ENCODE results near the gene SELENON.

SELENON gene

GRCh38 chr1:25773441-25774125 lies 26.4 kb upstream of the SELENON start:
- Histone ChIP-seq H2AFZ (ENCODE audit: low read length) (no peak overlapping the region), H3K4me3 (ENCODE audit: low read length in 2 of 2) (no peak overlapping the region), H2BK12ac (ENCODE audit: low read length) (no peak overlapping the region), H3K23ac (ENCODE audit: low read depth, low read length, poor library complexity) (no peak overlapping the region), H3K27me3 (ENCODE audit: control insufficient read depth in 3 of 3, insufficient read depth in 3 of 3, low read depth in 1 of 3, low read length in 3 of 3) (peaks cover 0 to 1% (median 0%) of the 10 kb centered on the region in 3 experiments), H3K36me3 (replicated peaks in 1 of 2; ENCODE audit: control insufficient read depth in 2 of 2, insufficient read depth in 2 of 2, low read length in 2 of 2) (peaks cover 0 to 2% of the 10 kb centered on the region in 2 donors), H3K4me1 (ENCODE audit: control insufficient read depth in 2 of 2, insufficient read depth in 1 of 2, low read depth in 1 of 2, low read length in 2 of 2) (peaks cover 26 to 33% of the 10 kb centered on the region in 2 donors), H3K27ac (replicated peaks; ENCODE audit: low read length) (no peak overlapping the region), H3K9me3 (replicated peaks in 1 of 2; ENCODE audit: control insufficient read depth in 2 of 2, insufficient read depth in 1 of 2, low read depth in 1 of 2, low read length in 2 of 2) (peaks cover 0 to 2% of the 10 kb centered on the region in 2 donors), H2BK120ac (ENCODE audit: low read depth, low read length) (no peak overlapping the region), H3K14ac (ENCODE audit: low read length) (no peak overlapping the region), H2AK5ac (ENCODE audit: low read depth, low read length) (no peak overlapping the region), H4K91ac (ENCODE audit: low read depth, low read length, poor library complexity) (no peak overlapping the region), H2BK15ac (ENCODE audit: low read length) (no peak overlapping the region), H2BK5ac (ENCODE audit: low read length) (no peak overlapping the region), H3K79me1 (ENCODE audit: low read depth, low read length) (no peaks in the 10 kb centered on the region), H3K4ac (ENCODE audit: low read length) (no peak overlapping the region), H4K8ac (ENCODE audit: low read depth, low read length) (no peak overlapping the region), H3K9ac (ENCODE audit: low read depth, low read length, poor library complexity) (no peak overlapping the region), H3K4me2 (ENCODE audit: insufficient read depth, low read length, poor library complexity, severe bottlenecking) (no peak overlapping the region), H3K18ac (ENCODE audit: low read length) (no peak overlapping the region)
- WGBS, 2 donors (ENCODE audit: extremely low coverage in 2 of 2, insufficient read length in 2 of 2, insufficient replicate concordance in 1 of 2), result no CpG with 5 or more reads among the region's 4 CpGs
- no peak for DNase-seq (ENCODE audit: low spot score)

GRCh38 chr1:25774206-25774803 lies 25.7 kb upstream of the SELENON start:
- no peak overlapping the region for H3K4ac ChIP-seq (ENCODE audit: low read length)
- H3K36me3 ChIP-seq (replicated peaks in 1 of 2; ENCODE audit: control insufficient read depth in 2 of 2, insufficient read depth in 2 of 2, low read length in 2 of 2), result no peaks in the 10 kb centered on the region
- no peak overlapping the region for H2BK120ac ChIP-seq (ENCODE audit: low read depth, low read length)
- no peak overlapping the region for H3K4me3 ChIP-seq (ENCODE audit: low read length in 2 of 2)
- H2BK15ac ChIP-seq (ENCODE audit: low read length), result no peak overlapping the region
- H3K27ac ChIP-seq (replicated peaks; ENCODE audit: low read length), result no peak overlapping the region
- H3K9me3 ChIP-seq (replicated peaks in 1 of 2; ENCODE audit: control insufficient read depth in 2 of 2, insufficient read depth in 1 of 2, low read depth in 1 of 2, low read length in 2 of 2), result no peaks in the 10 kb centered on the region
- no peak for DNase-seq (ENCODE audit: low spot score)
- H3K27me3 ChIP-seq (ENCODE audit: control insufficient read depth in 3 of 3, insufficient read depth in 3 of 3, low read depth in 1 of 3, low read length in 3 of 3), result no peaks in the 10 kb centered on the region
- H2BK12ac ChIP-seq (ENCODE audit: low read length), result no peak overlapping the region
- peaks cover 25 to 33% of the 10 kb centered on the region in 2 donors for H3K4me1 ChIP-seq (ENCODE audit: control insufficient read depth in 2 of 2, insufficient read depth in 1 of 2, low read depth in 1 of 2, low read length in 2 of 2)
- WGBS, 2 donors (ENCODE audit: extremely low coverage in 2 of 2, insufficient read length in 2 of 2, insufficient replicate concordance in 1 of 2), result no CpG with 5 or more reads among the region's 13 CpGs
- no peak overlapping the region for H3K14ac ChIP-seq (ENCODE audit: low read length)
- H2AFZ ChIP-seq (ENCODE audit: low read length), result no peak overlapping the region
- H3K23ac ChIP-seq (ENCODE audit: low read depth, low read length, poor library complexity), result no peak overlapping the region
- H3K79me1 ChIP-seq (ENCODE audit: low read depth, low read length), result no peaks in the 10 kb centered on the region
- no peak overlapping the region for H3K9ac ChIP-seq (ENCODE audit: low read depth, low read length, poor library complexity)
- no peak overlapping the region for H2BK5ac ChIP-seq (ENCODE audit: low read length)
- no peak overlapping the region for H3K18ac ChIP-seq (ENCODE audit: low read length)
- no peak overlapping the region for H4K8ac ChIP-seq (ENCODE audit: low read depth, low read length)
- H2AK5ac ChIP-seq (ENCODE audit: low read depth, low read length), result no peak overlapping the region
- no peak overlapping the region for H3K4me2 ChIP-seq (ENCODE audit: insufficient read depth, low read length, poor library complexity, severe bottlenecking)
- no peak overlapping the region for H4K91ac ChIP-seq (ENCODE audit: low read depth, low read length, poor library complexity)

GRCh38 chr1:25774921-25775771 lies 24.8 kb upstream of the SELENON start:
- Histone ChIP-seq H2BK15ac (ENCODE audit: low read length) (no peak overlapping the region), H4K91ac (ENCODE audit: low read depth, low read length, poor library complexity) (no peak overlapping the region), H3K9ac (ENCODE audit: low read depth, low read length, poor library complexity) (peak overlapping the region; percentile 50), H3K27ac (replicated peaks; ENCODE audit: low read length) (no peak overlapping the region), H2BK120ac (ENCODE audit: low read depth, low read length) (no peak overlapping the region), H3K18ac (ENCODE audit: low read length) (peak overlapping the region; percentile 60), H2BK5ac (ENCODE audit: low read length) (no peak overlapping the region), H3K4me2 (ENCODE audit: insufficient read depth, low read length, poor library complexity, severe bottlenecking) (no peak overlapping the region), H4K8ac (ENCODE audit: low read depth, low read length) (no peak overlapping the region), H2AFZ (ENCODE audit: low read length) (no peak overlapping the region), H3K4ac (ENCODE audit: low read length) (no peak overlapping the region), H3K9me3 (replicated peaks in 1 of 2; ENCODE audit: control insufficient read depth in 2 of 2, insufficient read depth in 1 of 2, low read depth in 1 of 2, low read length in 2 of 2) (no peaks in the 10 kb centered on the region), H2AK5ac (ENCODE audit: low read depth, low read length) (peak overlapping the region; percentile 14), H3K36me3 (replicated peaks in 1 of 2; ENCODE audit: control insufficient read depth in 2 of 2, insufficient read depth in 2 of 2, low read length in 2 of 2) (no peaks in the 10 kb centered on the region), H3K4me1 (ENCODE audit: control insufficient read depth in 2 of 2, insufficient read depth in 1 of 2, low read depth in 1 of 2, low read length in 2 of 2) (peaks cover 21 to 34% of the 10 kb centered on the region in 2 donors), H2BK12ac (ENCODE audit: low read length) (peak overlapping the region; percentile 52), H3K4me3 (ENCODE audit: low read length in 2 of 2) (no peak overlapping the region), H3K27me3 (ENCODE audit: control insufficient read depth in 3 of 3, insufficient read depth in 3 of 3, low read depth in 1 of 3, low read length in 3 of 3) (no peaks in the 10 kb centered on the region), H3K79me1 (ENCODE audit: low read depth, low read length) (no peaks in the 10 kb centered on the region), H3K23ac (ENCODE audit: low read depth, low read length, poor library complexity) (no peak overlapping the region), H3K14ac (ENCODE audit: low read length) (no peak overlapping the region)
- no peak for DNase-seq (ENCODE audit: low spot score)
- no CpG with 5 or more reads among the region's 16 CpGs for WGBS, 2 donors (ENCODE audit: extremely low coverage in 2 of 2, insufficient read length in 2 of 2, insufficient replicate concordance in 1 of 2)

- Histone ChIP-seq H2BK5ac (ENCODE audit: low read length) (no peak overlapping the region), H3K14ac (ENCODE audit: low read length) (no peak overlapping the region), H3K4ac (ENCODE audit: low read length) (no peak overlapping the region), H3K27ac (replicated peaks; ENCODE audit: low read length) (no peak overlapping the region), H3K36me3 (replicated peaks in 1 of 2; ENCODE audit: control insufficient read depth in 2 of 2, insufficient read depth in 2 of 2, low read length in 2 of 2) (no peaks in the 10 kb centered on the region), H3K79me1 (ENCODE audit: low read depth, low read length) (no peaks in the 10 kb centered on the region), H3K23ac (ENCODE audit: low read depth, low read length, poor library complexity) (no peak overlapping the region), H3K27me3 (ENCODE audit: control insufficient read depth in 3 of 3, insufficient read depth in 3 of 3, low read depth in 1 of 3, low read length in 3 of 3) (no peaks in the 10 kb centered on the region), H3K9me3 (replicated peaks in 1 of 2; ENCODE audit: control insufficient read depth in 2 of 2, insufficient read depth in 1 of 2, low read depth in 1 of 2, low read length in 2 of 2) (no peaks in the 10 kb centered on the region), H2BK15ac (ENCODE audit: low read length) (no peak overlapping the region), H4K91ac (ENCODE audit: low read depth, low read length, poor library complexity) (no peak overlapping the region), H3K4me3 (ENCODE audit: low read length in 2 of 2) (no peak overlapping the region), H3K9ac (ENCODE audit: low read depth, low read length, poor library complexity) (no peak overlapping the region), H3K18ac (ENCODE audit: low read length) (no peak overlapping the region), H2BK120ac (ENCODE audit: low read depth, low read length) (no peak overlapping the region), H2AK5ac (ENCODE audit: low read depth, low read length) (no peak overlapping the region), H4K8ac (ENCODE audit: low read depth, low read length) (no peak overlapping the region), H2BK12ac (ENCODE audit: low read length) (no peak overlapping the region), H2AFZ (ENCODE audit: low read length) (no peak overlapping the region), H3K4me2 (ENCODE audit: insufficient read depth, low read length, poor library complexity, severe bottlenecking) (no peak overlapping the region), H3K4me1 (ENCODE audit: control insufficient read depth in 2 of 2, insufficient read depth in 1 of 2, low read depth in 1 of 2, low read length in 2 of 2) (peaks cover 14 to 31% of the 10 kb centered on the region in 2 donors)
- DNase-seq (ENCODE audit: low spot score), result no peak
- no CpG with 5 or more reads among the region's 8 CpGs for WGBS, 2 donors (ENCODE audit: extremely low coverage in 2 of 2, insufficient read length in 2 of 2, insufficient replicate concordance in 1 of 2)
Observed at GRCh38 chr1:25779388-25779787, 20.6 kb upstream of the SELENON start.

All from neuronal stem cell (in vitro differentiated cells).